GM23338 (cell line): Measurements from ENCODE around the gene TTYH3.

Experiments
- CREB1 ChIP-seq: fragments of 250-450 bp; sonication (Bioruptor Pico); IDR thresholded peaks from 2 replicates; pipeline ENCODE4 v1.5.0; 2020; ENCODE audit warnings: low read depth, mild to moderate bottlenecking, moderate library complexity
- EZH2 ChIP-seq: fragments of 200-600 bp; sonication (generic); IDR thresholded peaks from one replicate; pipeline ENCODE4 v1.8.0; 2017; ENCODE audit warnings: antibody characterized with exemption, mild to moderate bottlenecking, low read depth; ENCODE audit not compliant: unreplicated experiment
- TF ChIP-seq, protein P1 (sequence below), 2 experiments: fragments of 200-600 bp in 1 of 2; sonication (generic) in 1 of 2; conservative IDR thresholded peaks; 2 replicates each; pipeline versions ENCODE4 v1.5.1 to v1.6.1; 2016 to 2017; ENCODE audit warnings: antibody characterized with exemption in 2 of 2, low read depth in 2 of 2, mild to moderate bottlenecking in 2 of 2, moderate library complexity in 1 of 2
- TF ChIP-seq, protein P2 (sequence below): IDR thresholded peaks from one replicate; pipeline ENCODE4 v1.6.1; 2018; ENCODE audit warnings: antibody characterized with exemption; ENCODE audit not compliant: unreplicated experiment
- TF ChIP-seq, protein P3 (sequence below): IDR thresholded peaks from 2 replicates; pipeline ENCODE4 v1.6.1; 2016; ENCODE audit warnings: antibody characterized with exemption

DNA sequence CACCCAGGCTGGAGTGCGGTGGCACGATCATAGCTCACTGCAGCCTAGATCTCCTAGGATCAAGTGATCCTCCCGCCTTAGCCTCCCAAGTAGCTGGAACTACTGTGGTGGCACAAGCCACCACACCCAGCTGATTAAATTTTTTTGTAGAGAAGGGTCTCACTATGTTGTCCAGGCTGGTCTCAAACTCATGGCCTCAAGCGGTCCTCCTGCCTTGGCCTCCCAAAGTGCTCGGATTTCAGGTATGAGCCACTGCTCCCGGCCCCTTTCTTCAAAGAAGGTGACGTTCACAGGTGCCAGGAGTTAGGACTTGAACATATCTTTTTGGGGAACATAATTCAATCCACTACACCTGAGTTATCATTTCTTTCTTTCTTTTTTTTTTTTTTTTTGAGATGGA, 2.9 kb upstream of the TTYH3 start:
- TF ChIP-seq, protein P1, sequence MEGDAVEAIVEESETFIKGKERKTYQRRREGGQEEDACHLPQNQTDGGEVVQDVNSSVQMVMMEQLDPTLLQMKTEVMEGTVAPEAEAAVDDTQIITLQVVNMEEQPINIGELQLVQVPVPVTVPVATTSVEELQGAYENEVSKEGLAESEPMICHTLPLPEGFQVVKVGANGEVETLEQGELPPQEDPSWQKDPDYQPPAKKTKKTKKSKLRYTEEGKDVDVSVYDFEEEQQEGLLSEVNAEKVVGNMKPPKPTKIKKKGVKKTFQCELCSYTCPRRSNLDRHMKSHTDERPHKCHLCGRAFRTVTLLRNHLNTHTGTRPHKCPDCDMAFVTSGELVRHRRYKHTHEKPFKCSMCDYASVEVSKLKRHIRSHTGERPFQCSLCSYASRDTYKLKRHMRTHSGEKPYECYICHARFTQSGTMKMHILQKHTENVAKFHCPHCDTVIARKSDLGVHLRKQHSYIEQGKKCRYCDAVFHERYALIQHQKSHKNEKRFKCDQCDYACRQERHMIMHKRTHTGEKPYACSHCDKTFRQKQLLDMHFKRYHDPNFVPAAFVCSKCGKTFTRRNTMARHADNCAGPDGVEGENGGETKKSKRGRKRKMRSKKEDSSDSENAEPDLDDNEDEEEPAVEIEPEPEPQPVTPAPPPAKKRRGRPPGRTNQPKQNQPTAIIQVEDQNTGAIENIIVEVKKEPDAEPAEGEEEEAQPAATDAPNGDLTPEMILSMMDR (conservative IDR thresholded peaks at IDR 0.05; ENCODE audit: low read depth in 2 of 2): no peak
- TF ChIP-seq, protein P2, sequence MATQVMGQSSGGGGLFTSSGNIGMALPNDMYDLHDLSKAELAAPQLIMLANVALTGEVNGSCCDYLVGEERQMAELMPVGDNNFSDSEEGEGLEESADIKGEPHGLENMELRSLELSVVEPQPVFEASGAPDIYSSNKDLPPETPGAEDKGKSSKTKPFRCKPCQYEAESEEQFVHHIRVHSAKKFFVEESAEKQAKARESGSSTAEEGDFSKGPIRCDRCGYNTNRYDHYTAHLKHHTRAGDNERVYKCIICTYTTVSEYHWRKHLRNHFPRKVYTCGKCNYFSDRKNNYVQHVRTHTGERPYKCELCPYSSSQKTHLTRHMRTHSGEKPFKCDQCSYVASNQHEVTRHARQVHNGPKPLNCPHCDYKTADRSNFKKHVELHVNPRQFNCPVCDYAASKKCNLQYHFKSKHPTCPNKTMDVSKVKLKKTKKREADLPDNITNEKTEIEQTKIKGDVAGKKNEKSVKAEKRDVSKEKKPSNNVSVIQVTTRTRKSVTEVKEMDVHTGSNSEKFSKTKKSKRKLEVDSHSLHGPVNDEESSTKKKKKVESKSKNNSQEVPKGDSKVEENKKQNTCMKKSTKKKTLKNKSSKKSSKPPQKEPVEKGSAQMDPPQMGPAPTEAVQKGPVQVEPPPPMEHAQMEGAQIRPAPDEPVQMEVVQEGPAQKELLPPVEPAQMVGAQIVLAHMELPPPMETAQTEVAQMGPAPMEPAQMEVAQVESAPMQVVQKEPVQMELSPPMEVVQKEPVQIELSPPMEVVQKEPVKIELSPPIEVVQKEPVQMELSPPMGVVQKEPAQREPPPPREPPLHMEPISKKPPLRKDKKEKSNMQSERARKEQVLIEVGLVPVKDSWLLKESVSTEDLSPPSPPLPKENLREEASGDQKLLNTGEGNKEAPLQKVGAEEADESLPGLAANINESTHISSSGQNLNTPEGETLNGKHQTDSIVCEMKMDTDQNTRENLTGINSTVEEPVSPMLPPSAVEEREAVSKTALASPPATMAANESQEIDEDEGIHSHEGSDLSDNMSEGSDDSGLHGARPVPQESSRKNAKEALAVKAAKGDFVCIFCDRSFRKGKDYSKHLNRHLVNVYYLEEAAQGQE: no peak
- TF ChIP-seq, protein P3, sequence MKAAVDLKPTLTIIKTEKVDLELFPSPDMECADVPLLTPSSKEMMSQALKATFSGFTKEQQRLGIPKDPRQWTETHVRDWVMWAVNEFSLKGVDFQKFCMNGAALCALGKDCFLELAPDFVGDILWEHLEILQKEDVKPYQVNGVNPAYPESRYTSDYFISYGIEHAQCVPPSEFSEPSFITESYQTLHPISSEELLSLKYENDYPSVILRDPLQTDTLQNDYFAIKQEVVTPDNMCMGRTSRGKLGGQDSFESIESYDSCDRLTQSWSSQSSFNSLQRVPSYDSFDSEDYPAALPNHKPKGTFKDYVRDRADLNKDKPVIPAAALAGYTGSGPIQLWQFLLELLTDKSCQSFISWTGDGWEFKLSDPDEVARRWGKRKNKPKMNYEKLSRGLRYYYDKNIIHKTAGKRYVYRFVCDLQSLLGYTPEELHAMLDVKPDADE: no peak
- no peak for TF ChIP-seq EZH2
- no peak for TF ChIP-seq CREB1 (CRISPR knock-in tag)
